Activated T-cell treated with anti-CD3 and anti-CD28 coated beads, Interleukin-2, amount 50 U/mL, for 1 hour (primary cell): Measurements from ENCODE around the gene TFF1.
A peak's percentile ranks its signal among the peaks of the same experiment; 100 is the strongest.

Source experiments
- DNase-seq: peaks from one replicate; pipeline ENCODE4 v3.0.0-alpha.2; 2020

The TFF1 gene

GRCh38 chr21:42340187-42341050, 25.9 kb downstream of the TFF1 start:
- DNase-seq: no peak

- peak; percentile 14 for DNase-seq
Measured at GRCh38 chr21:42338729-42339715, 27.3 kb downstream of the TFF1 start.

DNA sequence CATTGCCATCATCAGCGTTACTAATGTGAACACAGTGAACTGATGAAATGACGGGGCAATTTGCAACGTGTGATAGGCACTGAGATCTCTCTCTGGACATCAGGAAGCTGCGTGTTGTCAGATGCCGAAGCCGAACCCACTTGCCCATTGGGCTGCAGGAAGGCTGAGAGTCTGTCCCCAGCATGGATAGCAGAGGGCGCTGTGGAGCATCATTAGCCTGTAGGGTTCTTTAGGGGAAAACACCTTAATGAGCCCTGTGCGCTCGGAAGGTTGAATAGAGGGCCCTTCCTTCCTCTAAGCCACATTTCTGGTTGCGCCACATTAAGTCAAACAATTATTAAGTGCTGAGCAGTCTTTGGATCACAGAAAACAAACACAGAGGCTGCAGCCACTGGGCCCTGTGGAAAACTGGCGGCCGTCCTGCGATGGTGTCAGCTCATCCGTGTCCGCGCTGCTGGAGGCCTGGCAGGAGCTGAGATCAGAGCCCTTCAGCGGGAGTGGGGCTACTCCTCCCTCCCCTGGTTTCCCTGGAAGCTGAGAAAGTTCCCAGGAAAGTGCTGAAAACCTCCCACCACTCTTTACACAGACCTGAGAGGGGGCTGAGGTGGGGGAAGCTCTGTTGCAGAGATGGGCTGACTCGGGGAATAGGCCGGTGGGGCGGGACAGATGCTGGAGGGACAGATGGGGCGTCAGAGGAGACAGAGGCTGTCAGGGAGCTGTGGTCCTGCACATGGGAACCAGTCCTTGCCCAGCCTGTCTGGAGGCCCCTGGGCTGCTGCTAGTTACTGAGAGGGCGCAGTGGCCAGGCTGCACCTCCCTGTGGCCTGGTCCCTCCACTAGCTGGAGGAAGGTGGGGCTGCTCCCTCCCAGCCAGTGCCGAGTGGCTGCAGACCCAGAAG, 28.3 kb downstream of the TFF1 start:
- peak; percentile 82 for DNase-seq

- DNase-seq: no peak
Measured at GRCh38 chr21:42337276-42337675, 29.1 kb downstream of the TFF1 start.

GRCh38 chr21:42336054-42336453, 30.3 kb downstream of the TFF1 start:
- DNase-seq: no peak

DNA sequence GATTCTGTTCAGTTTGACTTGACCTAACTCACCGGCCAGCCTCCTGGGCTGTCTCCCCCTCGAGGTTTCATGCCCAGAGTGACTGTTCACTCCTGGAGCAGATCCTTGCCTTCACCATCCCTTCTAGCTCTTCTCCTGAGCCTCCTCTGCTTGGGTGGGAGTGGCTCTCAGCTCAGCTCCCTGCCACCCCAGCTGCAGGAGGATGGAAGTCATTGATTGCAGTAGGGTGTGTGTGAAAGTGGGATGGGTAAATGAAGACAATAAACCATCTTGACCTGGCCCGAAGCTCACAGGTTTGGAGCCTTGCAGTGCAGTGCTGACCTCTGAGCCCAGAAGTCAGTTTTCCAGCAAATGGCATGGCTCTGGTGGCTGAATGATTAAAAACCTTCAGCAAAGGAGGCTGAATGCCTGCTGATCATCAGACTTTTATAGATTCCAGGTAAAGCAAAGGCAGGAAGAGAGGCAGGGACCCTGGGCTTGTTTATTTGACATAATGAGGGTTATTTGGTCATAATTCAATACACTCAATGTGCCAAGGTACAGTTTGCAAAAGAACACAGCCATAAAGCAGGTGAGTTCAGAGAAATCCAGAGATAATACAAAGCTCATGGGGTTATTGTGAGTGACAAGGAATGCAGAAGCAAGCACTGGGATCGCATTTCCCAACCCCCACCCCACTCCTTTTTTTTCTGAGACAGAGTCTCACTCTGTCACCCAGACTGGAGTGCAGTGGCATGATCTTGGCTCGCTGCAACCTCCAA, 33.6 kb downstream of the TFF1 start:
- no peak for DNase-seq

- no peak for DNase-seq
Measured at GRCh38 chr21:42331660-42332059, 34.7 kb downstream of the TFF1 start.

DNA sequence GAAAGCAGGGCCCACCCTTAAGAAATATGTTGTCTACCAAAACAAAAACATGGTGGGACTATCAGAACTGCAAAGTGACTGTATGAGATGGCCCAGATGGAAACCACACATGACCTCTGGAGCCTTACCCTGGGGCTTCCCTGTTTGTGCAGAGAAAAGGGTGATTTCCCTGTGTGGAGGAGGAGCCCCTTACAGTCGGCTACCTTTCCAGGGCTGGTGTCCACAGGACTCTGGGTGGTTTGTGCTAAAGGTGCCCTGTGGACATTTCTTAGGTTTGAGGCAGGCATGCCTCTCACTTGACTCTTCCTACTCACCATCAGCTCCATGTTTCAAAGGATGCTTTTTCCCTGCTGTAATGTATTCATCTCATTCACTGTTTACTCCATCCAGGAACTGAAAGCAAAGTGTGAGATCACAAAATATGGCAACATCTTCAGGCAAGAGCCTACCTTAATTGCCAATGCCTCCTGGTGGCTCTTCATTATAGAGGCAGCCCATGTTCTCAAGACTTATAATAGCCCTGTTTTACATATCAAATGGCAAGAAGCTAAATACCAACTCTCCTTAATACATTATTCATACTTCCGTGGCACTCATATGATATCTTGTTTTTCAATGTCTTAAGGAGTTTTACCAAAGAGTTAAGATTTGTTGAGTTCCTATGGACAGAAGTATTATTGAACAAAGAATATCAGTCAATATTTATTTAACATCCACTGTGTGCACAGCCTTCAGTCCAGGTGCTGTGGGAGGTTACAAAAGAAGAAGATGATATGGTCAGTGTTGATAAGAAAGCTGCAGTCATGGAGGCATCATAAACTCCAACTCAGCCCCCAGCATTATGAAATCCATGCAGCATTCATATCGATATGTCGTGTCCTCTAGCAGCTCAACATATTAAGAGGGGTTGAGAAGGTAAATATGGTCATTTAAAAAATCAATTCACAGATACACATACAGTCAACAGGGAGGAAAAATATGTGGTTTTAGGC, 35.7 kb downstream of the TFF1 start:
- no peak for DNase-seq

GRCh38 chr21:42324896-42325295, 41.4 kb downstream of the TFF1 start:
- no peak for DNase-seq

GRCh38 chr21:42321845-42322244, 44.5 kb downstream of the TFF1 start:
- no peak for DNase-seq

DNA sequence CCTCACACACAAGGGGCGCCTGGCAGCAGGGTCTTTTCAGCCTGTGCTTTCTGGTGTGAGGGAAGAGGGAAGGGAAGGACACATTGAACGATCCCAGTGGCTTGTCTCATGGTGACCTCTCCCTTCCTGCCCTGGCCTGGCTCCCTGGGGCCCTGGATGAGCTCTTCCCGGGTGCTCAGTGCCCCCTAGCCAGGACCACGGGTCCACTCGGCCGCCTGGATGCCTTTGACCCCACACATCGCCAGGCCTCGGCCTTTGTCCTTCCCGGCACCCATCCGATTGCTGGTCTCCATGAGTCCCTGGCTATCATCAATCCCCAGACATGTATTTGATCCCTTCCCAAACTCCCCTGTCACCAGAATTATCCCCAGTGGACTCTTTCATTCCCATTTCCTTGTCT, 45.1 kb downstream of the TFF1 start:
- DNase-seq: no peak

- no peak for DNase-seq
Measured at GRCh38 chr21:42320791-42321190, 45.5 kb downstream of the TFF1 start.

GRCh38 chr21:42319851-42320572, 46.3 kb downstream of the TFF1 start:
- no peak for DNase-seq

GRCh38 chr21:42319376-42319775, 47.0 kb downstream of the TFF1 start:
- no peak for DNase-seq

- no peak for DNase-seq
Measured at GRCh38 chr21:42317826-42318746, 48.2 kb downstream of the TFF1 start.

GRCh38 chr21:42317341-42317741, 49.0 kb downstream of the TFF1 start:
- DNase-seq: no peak

GRCh38 chr21:42316891-42317290, 49.4 kb downstream of the TFF1 start:
- no peak for DNase-seq

DNA sequence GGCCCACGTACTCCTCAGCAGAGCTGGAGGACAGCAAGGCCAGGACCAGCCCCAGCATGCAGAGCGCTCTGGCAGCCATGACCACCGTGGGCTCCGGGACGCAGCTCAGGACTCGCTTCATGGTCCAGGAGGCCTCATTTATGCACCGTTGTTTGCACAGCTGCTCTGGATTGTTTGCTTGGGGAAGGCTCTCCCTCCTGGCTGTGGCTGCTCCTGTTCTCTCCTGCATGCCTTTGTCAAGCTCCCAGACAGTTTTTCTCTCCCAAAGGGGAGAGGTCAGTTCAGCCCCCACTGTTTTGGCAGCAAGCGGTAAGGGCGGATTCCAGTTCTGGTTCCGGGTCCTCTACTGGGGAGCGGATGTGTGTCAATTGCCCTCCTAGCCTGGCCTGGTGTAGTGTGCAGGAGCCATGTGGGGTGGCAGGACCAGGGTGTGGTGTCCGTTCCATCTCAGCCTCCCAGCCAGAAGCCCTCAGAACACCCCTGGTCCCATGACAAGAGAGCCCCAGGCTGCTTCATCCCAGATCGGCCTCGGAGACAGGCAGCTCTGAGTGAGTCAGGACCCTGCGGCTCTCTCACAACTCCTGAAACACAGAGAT, 50.9 kb downstream of the TFF1 start, which contains the start of gene TFF3:
TFF3 (minus strand) TSS at position 114 of the 596 bp plus-strand sequence; CDS start at position 79, 35 bp downstream.
- no peak for DNase-seq
